Calu3 (cell line): ENCODE measurements around the gene KIF21A. TPM values are rescaled to one million over a fixed set of nuclear protein-coding genes. Genes with fewer than 3 reads are reported as not detected.

ENCODE experiments used
- BruUV-seq: library from RNA; stranded (reverse); fragments of 400-500 nt; replicated peaks from 2 replicates; lab custom pipeline; 2021; lab: Mats Ljungman, UMichigan
- CTCF ChIA-PET: fragments of 300-600 bp; sonication (Branson Sonifier 250); formaldehyde crosslinking; loops from one replicate; lab custom pipeline; 2022; ENCODE audit warnings: antibody characterized with exemption; lab: Charles Lee
- DNase-seq: peaks from one replicate; pipeline ENCODE4 v3.0.0; 2022
- H3K27ac Mint-ChIP-seq: one replicate; pipeline ENCODE4 v1.8.0; 2022; ENCODE audit warnings: mixed read lengths; ENCODE audit not compliant: unreplicated experiment
- H3K27me3 Mint-ChIP-seq: one replicate; pipeline ENCODE4 v1.8.0; 2022; ENCODE audit warnings: mixed read lengths; ENCODE audit not compliant: unreplicated experiment
- H3K36me3 Mint-ChIP-seq: one replicate; pipeline ENCODE4 v1.8.0; 2022; ENCODE audit warnings: mild to moderate bottlenecking, moderate library complexity, mixed read lengths; ENCODE audit not compliant: insufficient read depth, unreplicated experiment
- H3K4me1 Mint-ChIP-seq: one replicate; pipeline ENCODE4 v1.8.0; 2022; ENCODE audit warnings: mild to moderate bottlenecking, low read depth, mixed read lengths; ENCODE audit not compliant: unreplicated experiment
- H3K4me3 Mint-ChIP-seq: one replicate; pipeline ENCODE4 v1.8.0; 2022; ENCODE audit warnings: mild to moderate bottlenecking, low read depth, moderate library complexity, mixed read lengths; ENCODE audit not compliant: unreplicated experiment
- H3K9me3 Mint-ChIP-seq: one replicate; pipeline ENCODE4 v1.8.0; 2022; ENCODE audit warnings: low read depth, mixed read lengths; ENCODE audit not compliant: unreplicated experiment
- intact Hi-C: fragments of 100-400 bp; cut with micrococcal nuclease; formaldehyde crosslinking; loops from one replicate; pipeline ENCODE4 v1.10.0; 2022; ENCODE audit not compliant: unreplicated experiment
- total RNA-seq: library from RNA; stranded (reverse); gene quantifications from 2 replicates; pipeline ENCODE4 v1.2.3, GENCODE V29; 2022
- TF ChIP-seq, protein P1 (sequence below): fragments of 200-600 bp; IDR thresholded peaks from one replicate; pipeline ENCODE4 v1.8.0; 2022; ENCODE audit warnings: antibody characterized with exemption; ENCODE audit not compliant: unreplicated experiment

Gene KIF21A
- total RNA-seq, 1 experiment from 2014 or later, result 28.7 TPM

- TF ChIP-seq, protein P1, sequence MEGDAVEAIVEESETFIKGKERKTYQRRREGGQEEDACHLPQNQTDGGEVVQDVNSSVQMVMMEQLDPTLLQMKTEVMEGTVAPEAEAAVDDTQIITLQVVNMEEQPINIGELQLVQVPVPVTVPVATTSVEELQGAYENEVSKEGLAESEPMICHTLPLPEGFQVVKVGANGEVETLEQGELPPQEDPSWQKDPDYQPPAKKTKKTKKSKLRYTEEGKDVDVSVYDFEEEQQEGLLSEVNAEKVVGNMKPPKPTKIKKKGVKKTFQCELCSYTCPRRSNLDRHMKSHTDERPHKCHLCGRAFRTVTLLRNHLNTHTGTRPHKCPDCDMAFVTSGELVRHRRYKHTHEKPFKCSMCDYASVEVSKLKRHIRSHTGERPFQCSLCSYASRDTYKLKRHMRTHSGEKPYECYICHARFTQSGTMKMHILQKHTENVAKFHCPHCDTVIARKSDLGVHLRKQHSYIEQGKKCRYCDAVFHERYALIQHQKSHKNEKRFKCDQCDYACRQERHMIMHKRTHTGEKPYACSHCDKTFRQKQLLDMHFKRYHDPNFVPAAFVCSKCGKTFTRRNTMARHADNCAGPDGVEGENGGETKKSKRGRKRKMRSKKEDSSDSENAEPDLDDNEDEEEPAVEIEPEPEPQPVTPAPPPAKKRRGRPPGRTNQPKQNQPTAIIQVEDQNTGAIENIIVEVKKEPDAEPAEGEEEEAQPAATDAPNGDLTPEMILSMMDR, result no peak
- no peaks in the 10 kb centered on the region for H3K4me1 Mint-ChIP-seq
- H3K27ac Mint-ChIP-seq, result no peak overlapping the region
- DNase-seq, result no peak
- H3K36me3 Mint-ChIP-seq, result no peaks in the 10 kb centered on the region
- CTCF ChIA-PET, result no interaction called here
- H3K27me3 Mint-ChIP-seq, result no peaks in the 10 kb centered on the region
- no TSS peak for BruUV-seq
- H3K4me3 Mint-ChIP-seq, result no peak overlapping the region
- H3K9me3 Mint-ChIP-seq, result no peaks in the 10 kb centered on the region
- intact Hi-C loops, result no loop called here
Measured at GRCh38 chr12:39464976-39465695, 22.2 kb upstream of the KIF21A start.

GRCh38 chr12:39461059-39461458 lies 18.1 kb upstream of the KIF21A start:
- no peaks in the 10 kb centered on the region for H3K36me3 Mint-ChIP-seq
- intact Hi-C loops, result no loop called here
- DNase-seq, result no peak
- H3K4me3 Mint-ChIP-seq, result no peak overlapping the region
- TF ChIP-seq, protein P1, result no peak
- no peak overlapping the region for H3K27ac Mint-ChIP-seq
- H3K9me3 Mint-ChIP-seq, result no peaks in the 10 kb centered on the region
- H3K4me1 Mint-ChIP-seq, result no peaks in the 10 kb centered on the region
- no TSS peak for BruUV-seq
- no peaks in the 10 kb centered on the region for H3K27me3 Mint-ChIP-seq
- CTCF ChIA-PET, result no interaction called here

- no peak overlapping the region for H3K4me3 Mint-ChIP-seq
- no peak overlapping the region for H3K27ac Mint-ChIP-seq
- BruUV-seq, result no TSS peak
- H3K27me3 Mint-ChIP-seq, result no peaks in the 10 kb centered on the region
- H3K4me1 Mint-ChIP-seq, result no peaks in the 10 kb centered on the region
- H3K36me3 Mint-ChIP-seq, result no peaks in the 10 kb centered on the region
- TF ChIP-seq, protein P1, result no peak
- no peak for DNase-seq
- no peaks in the 10 kb centered on the region for H3K9me3 Mint-ChIP-seq
- CTCF ChIA-PET, result no interaction called here
- intact Hi-C loops, result no loop called here
Measured at GRCh38 chr12:39459027-39459434, 16.1 kb upstream of the KIF21A start.

- CTCF ChIA-PET, result no interaction called here
- Mint-ChIP-seq H3K4me3 (no peak overlapping the region), H3K9me3 (no peaks in the 10 kb centered on the region), H3K36me3 (no peaks in the 10 kb centered on the region), H3K27me3 (no peaks in the 10 kb centered on the region), H3K4me1 (no peaks in the 10 kb centered on the region), H3K27ac (no peak overlapping the region)
- BruUV-seq, result no TSS peak
- DNase-seq, result no peak
- TF ChIP-seq, protein P1, result no peak
- intact Hi-C loops, result no loop called here
Measured at GRCh38 chr12:39451977-39452376, 9.1 kb upstream of the KIF21A start.
